GM12878 (cell line): ENCODE results near the gene HRC. TPM values are rescaled to one million over a fixed set of nuclear protein-coding genes. Genes with fewer than 3 reads are reported as not detected.
A peak's percentile ranks its signal among the peaks of the same experiment; 100 is the strongest.

Experiments used
- ATAC-seq: fragments of 200-7000 bp; cut with Tn5 transposase; 3 replicates; pipeline ENCODE4 v1.9.1; 2020; ENCODE audit warnings: mild to moderate bottlenecking, moderate library complexity
- BruUV-seq: library from RNA; stranded (reverse); fragments of 400-500 nt; replicated peaks from 2 replicates; lab custom pipeline; 2021; lab: Mats Ljungman, UMichigan
- CTCF ChIA-PET: fragments of 300-600 bp; sonication (Branson Sonifier 250); formaldehyde crosslinking; extraction: SDS; loops from one replicate; lab custom pipeline; 2021; ENCODE audit warnings: inconsistent platforms; lab: Yijun Ruan, JAX
- POLR2A ChIA-PET: fragments of 350-600 bp; formaldehyde crosslinking; extraction: SDS; loops from one replicate; lab custom pipeline; 2021; ENCODE audit warnings: inconsistent platforms; lab: Charles Lee
- RAD21 ChIA-PET: fragments of 300-600 bp; sonication (Branson Sonifier 250); formaldehyde crosslinking; loops from one replicate; lab custom pipeline; 2023; ENCODE audit warnings: antibody characterized with exemption; ENCODE audit not compliant: unreplicated experiment; lab: Charles Lee
- SMC1A ChIA-PET: fragments of 300-600 bp; sonication (Branson Sonifier 250); formaldehyde crosslinking; loops from one replicate; lab custom pipeline; 2023; ENCODE audit not compliant: unreplicated experiment, uncharacterized antibody; lab: Charles Lee
- DNase-seq: peaks from one replicate; pipeline ENCODE4 v3.0.0-alpha.2; 2011; ENCODE audit warnings: low read depth, low spot score
- FAIRE-seq: peaks from 3 replicates; lab custom pipeline; 2011; peaks lifted over from hg19 to GRCh38; lab: Jason Lieb, UNC
- H2AFZ ChIP-seq: 2 replicates; pipeline ENCODE4 v1.6.0; 2011; ENCODE audit warnings: low read depth, low read length, control low read depth; ENCODE audit not compliant: control insufficient read depth
- H3K27ac ChIP-seq: 2 replicates; pipeline ENCODE4 v1.5.1; 2011; ENCODE audit warnings: control low read depth; ENCODE audit not compliant: control insufficient read depth, insufficient read depth
- H3K27me3 ChIP-seq, 2 experiments: replicated peaks in 1 of 2; 2 replicates each; pipeline versions ENCODE4 v1.6.0 to v1.6.1; 2011; ENCODE audit warnings: low read length in 1 of 2; ENCODE audit not compliant: control insufficient read depth in 2 of 2, insufficient read depth in 2 of 2
- H3K36me3 ChIP-seq, 2 experiments: 2 replicates each; pipeline ENCODE4 v1.5.1; 2011; ENCODE audit warnings: low read length in 1 of 2; ENCODE audit not compliant: control insufficient read depth in 2 of 2, insufficient read depth in 2 of 2
- H3K4me1 ChIP-seq: 2 replicates; pipeline ENCODE4 v1.6.1; 2011; ENCODE audit warnings: mild to moderate bottlenecking, low read length, moderate library complexity, mixed read lengths; ENCODE audit not compliant: control insufficient read depth, insufficient read depth
- H3K4me2 ChIP-seq: 2 replicates; pipeline ENCODE4 v1.6.0; 2011; ENCODE audit warnings: control low read depth; ENCODE audit not compliant: control insufficient read depth, insufficient read depth
- H3K4me3 ChIP-seq: fragments of 200-600 bp; sonication (generic); 2 replicates; pipeline ENCODE4 v1.5.1; 2016
- H3K79me2 ChIP-seq: 2 replicates; pipeline ENCODE4 v1.6.0; 2011; ENCODE audit warnings: low read length; ENCODE audit not compliant: control insufficient read depth, insufficient read depth
- H3K9ac ChIP-seq: 2 replicates; pipeline ENCODE4 v1.8.0; 2011; ENCODE audit warnings: low read length, control low read depth, mixed read lengths; ENCODE audit not compliant: control insufficient read depth, insufficient read depth
- H3K9me3 ChIP-seq: replicated peaks from 3 replicates; pipeline ENCODE4 v1.5.1; 2011; ENCODE audit warnings: mild to moderate bottlenecking, low read length; ENCODE audit not compliant: control insufficient read depth, insufficient read depth
- H4K20me1 ChIP-seq: 2 replicates; pipeline ENCODE4 v1.6.0; 2011; ENCODE audit not compliant: control insufficient read depth, insufficient read depth
- CBFB ChIP-seq: IDR thresholded peaks from 2 replicates; pipeline ENCODE4 v1.6.1; 2016; ENCODE audit warnings: antibody characterized with exemption, low read depth
- CBX3 ChIP-seq: fragments of 200-600 bp; sonication (generic); IDR thresholded peaks from 2 replicates; pipeline ENCODE4 v1.6.1; 2016; ENCODE audit warnings: low read depth, borderline replicate concordance
- CEBPB ChIP-seq, 2 experiments: fragments of 150-350 bp in 1 of 2; IDR thresholded peaks; 2 replicates each; pipeline ENCODE4 v1.6.1; 2012 to 2014; ENCODE audit warnings: low read depth in 2 of 2, low read length in 2 of 2, borderline replicate concordance in 1 of 2, inconsistent platforms in 1 of 2
- CHD2 ChIP-seq: IDR thresholded peaks from 2 replicates; pipeline ENCODE4 v1.6.1; 2011; ENCODE audit warnings: low read depth, low read length, improper control_type of control experiment, borderline replicate concordance
- FOS ChIP-seq: IDR thresholded peaks from 3 replicates; pipeline ENCODE4 v1.6.1; 2011; ENCODE audit warnings: borderline replicate concordance; ENCODE audit not compliant: insufficient read length; ENCODE audit errors: extremely low read depth
- HCFC1 ChIP-seq: fragments of 150-350 bp; IDR thresholded peaks from 2 replicates; pipeline ENCODE4 v1.6.1; 2014; ENCODE audit warnings: low read length
- HDGF ChIP-seq: fragments of 450-650 bp; IDR thresholded peaks from 2 replicates; pipeline ENCODE4 v1.6.1; 2016; ENCODE audit warnings: antibody characterized with exemption
- IKZF2 ChIP-seq, 2 experiments: fragments of 450-650 bp; IDR thresholded peaks; 2 replicates each; pipeline ENCODE4 v1.6.1; 2017; ENCODE audit warnings: mild to moderate bottlenecking in 2 of 2, moderate library complexity in 2 of 2
- MTA3 ChIP-seq: IDR thresholded peaks from 2 replicates; pipeline ENCODE4 v1.6.1; 2012; ENCODE audit warnings: low read length, inconsistent platforms, borderline replicate concordance
- NFYB ChIP-seq: IDR thresholded peaks from 2 replicates; pipeline ENCODE4 v1.6.1; 2011; ENCODE audit warnings: low read depth, mild to moderate bottlenecking, low read length, improper control_type of control experiment, moderate library complexity; ENCODE audit not compliant: insufficient read depth
- NR2C2 ChIP-seq: IDR thresholded peaks from 2 replicates; pipeline ENCODE4 v1.6.1; 2011; ENCODE audit warnings: borderline replicate concordance, low read depth; ENCODE audit not compliant: control insufficient read depth, insufficient read length
- NRF1 ChIP-seq: conservative IDR thresholded peaks from 2 replicates; pipeline ENCODE4 v1.6.1; 2011; ENCODE audit warnings: mild to moderate bottlenecking, low read depth, low read length, improper control_type of control experiment
- SP1 ChIP-seq: IDR thresholded peaks from one replicate; pipeline ENCODE4 v1.6.1; 2011; ENCODE audit warnings: low read depth, low read length
- ZNF217 ChIP-seq: fragments of 450-650 bp; IDR thresholded peaks from 2 replicates; pipeline ENCODE4 v1.6.1; 2017; ENCODE audit warnings: antibody characterized with exemption, mild to moderate bottlenecking
- ZNF274 ChIP-seq: IDR thresholded peaks from one replicate; pipeline ENCODE4 v1.8.0; 2011; ENCODE audit not compliant: insufficient read length, insufficient read depth
- WGBS: methylation state at CpG from one replicate; pipeline ENCODE4 v1.1.6; 2016; ENCODE audit warnings: low lambda C conversion rate; ENCODE audit not compliant: insufficient replicate concordance, insufficient coverage; ENCODE audit errors: missing lambda C conversion rate; 5-methylcytosine and 5-hydroxymethylcytosine counted together
- in situ Hi-C: fragments of 300-500 bp; cut with MboI; formaldehyde crosslinking; loops from 9 replicates; pipeline ENCODE4 v1.14.3; 2018; ENCODE audit warnings: mixed read lengths
- intact Hi-C: fragments of 100-400 bp; cut with micrococcal nuclease; formaldehyde crosslinking; loops from one replicate; pipeline ENCODE4 v1.14.2; 2022; ENCODE audit not compliant: unreplicated experiment
- polyA plus RNA-seq, 11 experiments: library from polyadenylated mRNA; depleted of rRNA in 4 of 11; unstranded in 6 of 11; stranded (reverse) in 5 of 11; fragments of >200 nt; fragmentation: Nextera tagmentation in 4 of 11; fragmentation: Illumina TruSeq in 1 of 11; extraction: Ambion mirVana in 4 of 11; extraction: Trizol in 1 of 11; gene quantifications; 1 replicate in 1 of 11; 2 replicates in 10 of 11; pipeline versions ENCODE4 v1.2.1 to v1.2.3, GENCODE V29; 2011 to 2016; ENCODE audit warnings: inconsistent platforms in 2 of 11, missing spikeins in 2 of 11, low read depth in 1 of 11
- total RNA-seq, 4 experiments: library from RNA; depleted of rRNA in 3 of 4; stranded (reverse); fragments of >200 nt in 3 of 4; fragmentation: Illumina TruSeq in 1 of 4; extraction: Trizol in 1 of 4; gene quantifications; 2 replicates each; pipeline versions ENCODE4 v1.2.1 to v1.2.3, GENCODE V29; 2013 to 2021
- TF ChIP-seq, protein P1 (sequence below): fragments of 450-650 bp; IDR thresholded peaks from 2 replicates; pipeline ENCODE4 v1.6.1; 2016; ENCODE audit warnings: mild to moderate bottlenecking
- TF ChIP-seq, protein P2 (sequence below): fragments of 450-650 bp; IDR thresholded peaks from 2 replicates; pipeline ENCODE4 v1.6.1; 2017; ENCODE audit warnings: antibody characterized with exemption, mild to moderate bottlenecking, moderate library complexity
- TF ChIP-seq, protein P3 (sequence below): fragments of 150-350 bp; IDR thresholded peaks from 2 replicates; pipeline ENCODE4 v1.6.1; 2016; ENCODE audit warnings: low read depth, low read length

The HRC gene
- total and polyA plus RNA-seq, 10 of the 15 experiments (the other 5 are each of a cell fraction or from before 2014, with no cell fraction given): 0.10 TPM; not detected in 9

DNA sequence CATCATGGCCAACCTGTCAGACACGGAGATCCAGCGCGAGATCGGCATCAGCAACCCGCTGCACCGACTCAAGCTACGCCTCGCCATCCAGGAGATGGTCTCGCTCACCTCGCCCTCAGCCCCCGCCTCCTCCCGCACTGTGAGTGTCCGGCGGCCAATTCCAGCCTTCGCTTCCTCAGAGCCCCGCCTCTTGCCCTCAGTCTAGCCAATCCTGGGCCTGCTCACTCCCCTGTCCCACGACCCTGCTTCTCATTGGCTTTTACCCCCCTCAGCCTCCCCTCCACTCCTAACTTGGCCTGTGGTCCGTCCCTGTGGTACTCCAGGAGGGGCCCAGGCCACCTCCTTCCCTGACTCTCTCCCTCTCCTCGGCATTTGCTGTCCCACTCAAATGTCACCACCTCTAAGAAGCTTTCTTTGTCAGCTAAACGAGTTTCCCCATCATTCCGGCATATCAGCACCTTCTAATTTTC lies 12.3 kb downstream of the HRC start:
- Histone ChIP-seq H4K20me1 (no peaks in the 10 kb centered on the region), H3K79me2 (no peaks in the 10 kb centered on the region), H3K9me3 (no peaks in the 10 kb centered on the region; the same call in 2 of the 3 replicates), H2AFZ (peak overlapping the region; percentile 51), H3K9ac (no peak overlapping the region), H3K4me1 (no peaks in the 10 kb centered on the region; the same call in 1 of the 2 replicates), H3K27ac (no peak overlapping the region), H3K36me3 (no peaks in the 10 kb centered on the region), H3K4me2 (peak overlapping the region; percentile 77), H3K4me3 (no peak overlapping the region; the same call in 1 of the 2 replicates), H3K27me3 (no peaks in the 10 kb centered on the region; a peak in 1 of 4 replicates)
- ChIA-PET SMC1A (no interaction called here), POLR2A (no interaction called here), CTCF (interaction anchor here (0.7 to 3.6 kb wide), 4 partner anchors 29 to 56 kb away, joined by 3 to 14 read pairs (median 4); partner anchors contain the start of gene LIN7B), RAD21 (no interaction called here)
- peak; percentile 92 for ATAC-seq
- no TSS peak for BruUV-seq
- TF ChIP-seq SP1 (peak; percentile 84), CBFB (no peak), FOS (peak; percentile 14), NFYB (0 out of 2 replicates have a peak, but pooled peaks have one; percentile 31), MTA3 (no peak), HCFC1 (no peak), NR2C2 (no peak), ZNF274 (no peak), IKZF2 (IDR thresholded peaks at IDR 0.05) (no peak), HDGF (peak; percentile 63; the same call in 1 of the 2 replicates), ZNF217 (no peak), CEBPB (IDR thresholded peaks at IDR 0.05; ENCODE audit: borderline replicate concordance in 1 of 2, low read depth in 2 of 2, low read length in 2 of 2) (no peak), NRF1 (no peak), CBX3 (no peak), CHD2 (0 out of 2 replicates have a peak, but pooled peaks have one; percentile 23)
- TF ChIP-seq, protein P1, sequence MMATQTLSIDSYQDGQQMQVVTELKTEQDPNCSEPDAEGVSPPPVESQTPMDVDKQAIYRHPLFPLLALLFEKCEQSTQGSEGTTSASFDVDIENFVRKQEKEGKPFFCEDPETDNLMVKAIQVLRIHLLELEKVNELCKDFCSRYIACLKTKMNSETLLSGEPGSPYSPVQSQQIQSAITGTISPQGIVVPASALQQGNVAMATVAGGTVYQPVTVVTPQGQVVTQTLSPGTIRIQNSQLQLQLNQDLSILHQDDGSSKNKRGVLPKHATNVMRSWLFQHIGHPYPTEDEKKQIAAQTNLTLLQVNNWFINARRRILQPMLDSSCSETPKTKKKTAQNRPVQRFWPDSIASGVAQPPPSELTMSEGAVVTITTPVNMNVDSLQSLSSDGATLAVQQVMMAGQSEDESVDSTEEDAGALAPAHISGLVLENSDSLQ: 0 out of 2 replicates have a peak, but pooled peaks have one; percentile 5
- TF ChIP-seq, protein P2, sequence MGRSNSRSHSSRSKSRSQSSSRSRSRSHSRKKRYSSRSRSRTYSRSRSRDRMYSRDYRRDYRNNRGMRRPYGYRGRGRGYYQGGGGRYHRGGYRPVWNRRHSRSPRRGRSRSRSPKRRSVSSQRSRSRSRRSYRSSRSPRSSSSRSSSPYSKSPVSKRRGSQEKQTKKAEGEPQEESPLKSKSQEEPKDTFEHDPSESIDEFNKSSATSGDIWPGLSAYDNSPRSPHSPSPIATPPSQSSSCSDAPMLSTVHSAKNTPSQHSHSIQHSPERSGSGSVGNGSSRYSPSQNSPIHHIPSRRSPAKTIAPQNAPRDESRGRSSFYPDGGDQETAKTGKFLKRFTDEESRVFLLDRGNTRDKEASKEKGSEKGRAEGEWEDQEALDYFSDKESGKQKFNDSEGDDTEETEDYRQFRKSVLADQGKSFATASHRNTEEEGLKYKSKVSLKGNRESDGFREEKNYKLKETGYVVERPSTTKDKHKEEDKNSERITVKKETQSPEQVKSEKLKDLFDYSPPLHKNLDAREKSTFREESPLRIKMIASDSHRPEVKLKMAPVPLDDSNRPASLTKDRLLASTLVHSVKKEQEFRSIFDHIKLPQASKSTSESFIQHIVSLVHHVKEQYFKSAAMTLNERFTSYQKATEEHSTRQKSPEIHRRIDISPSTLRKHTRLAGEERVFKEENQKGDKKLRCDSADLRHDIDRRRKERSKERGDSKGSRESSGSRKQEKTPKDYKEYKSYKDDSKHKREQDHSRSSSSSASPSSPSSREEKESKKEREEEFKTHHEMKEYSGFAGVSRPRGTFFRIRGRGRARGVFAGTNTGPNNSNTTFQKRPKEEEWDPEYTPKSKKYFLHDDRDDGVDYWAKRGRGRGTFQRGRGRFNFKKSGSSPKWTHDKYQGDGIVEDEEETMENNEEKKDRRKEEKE: no peak
- TF ChIP-seq, protein P3, sequence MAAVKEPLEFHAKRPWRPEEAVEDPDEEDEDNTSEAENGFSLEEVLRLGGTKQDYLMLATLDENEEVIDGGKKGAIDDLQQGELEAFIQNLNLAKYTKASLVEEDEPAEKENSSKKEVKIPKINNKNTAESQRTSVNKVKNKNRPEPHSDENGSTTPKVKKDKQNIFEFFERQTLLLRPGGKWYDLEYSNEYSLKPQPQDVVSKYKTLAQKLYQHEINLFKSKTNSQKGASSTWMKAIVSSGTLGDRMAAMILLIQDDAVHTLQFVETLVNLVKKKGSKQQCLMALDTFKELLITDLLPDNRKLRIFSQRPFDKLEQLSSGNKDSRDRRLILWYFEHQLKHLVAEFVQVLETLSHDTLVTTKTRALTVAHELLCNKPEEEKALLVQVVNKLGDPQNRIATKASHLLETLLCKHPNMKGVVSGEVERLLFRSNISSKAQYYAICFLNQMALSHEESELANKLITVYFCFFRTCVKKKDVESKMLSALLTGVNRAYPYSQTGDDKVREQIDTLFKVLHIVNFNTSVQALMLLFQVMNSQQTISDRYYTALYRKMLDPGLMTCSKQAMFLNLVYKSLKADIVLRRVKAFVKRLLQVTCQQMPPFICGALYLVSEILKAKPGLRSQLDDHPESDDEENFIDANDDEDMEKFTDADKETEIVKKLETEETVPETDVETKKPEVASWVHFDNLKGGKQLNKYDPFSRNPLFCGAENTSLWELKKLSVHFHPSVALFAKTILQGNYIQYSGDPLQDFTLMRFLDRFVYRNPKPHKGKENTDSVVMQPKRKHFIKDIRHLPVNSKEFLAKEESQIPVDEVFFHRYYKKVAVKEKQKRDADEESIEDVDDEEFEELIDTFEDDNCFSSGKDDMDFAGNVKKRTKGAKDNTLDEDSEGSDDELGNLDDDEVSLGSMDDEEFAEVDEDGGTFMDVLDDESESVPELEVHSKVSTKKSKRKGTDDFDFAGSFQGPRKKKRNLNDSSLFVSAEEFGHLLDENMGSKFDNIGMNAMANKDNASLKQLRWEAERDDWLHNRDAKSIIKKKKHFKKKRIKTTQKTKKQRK: no peak
- 11% methylated on average over 21 of the region's 21 CpGs for WGBS
- peak; percentile 75 for FAIRE-seq
- intact Hi-C loops (no loop called here), in situ Hi-C loops (no loop called here)
- DNase-seq: no peak
